GM23338 (cell line): Measurements from ENCODE around the gene ZEB2. TPM values are rescaled to one million over a fixed set of nuclear protein-coding genes. Genes with fewer than 3 reads are reported as not detected.

Source experiments
- ATAC-seq: fragments of 200-7000 bp; cut with Tn5 transposase; 3 replicates; pipeline ENCODE4 v1.9.1; 2020
- DNase-seq: peaks from one replicate; pipeline ENCODE4 v3.0.0-alpha.2; 2015; ENCODE audit warnings: low spot score
- H2AFZ ChIP-seq: fragments of 200-600 bp; sonication (generic); 2 replicates; pipeline ENCODE4 v1.8.0; 2016; ENCODE audit warnings: antibody characterized with exemption, mild to moderate bottlenecking, moderate library complexity
- H3F3A ChIP-seq: fragments of 200-600 bp; sonication (generic); replicated peaks from 2 replicates; pipeline ENCODE4 v1.8.0; 2017; ENCODE audit warnings: antibody characterized with exemption, mixed run types, low read depth
- H3K27ac ChIP-seq: fragments of 200-600 bp; sonication (generic); 2 replicates; pipeline ENCODE4 v1.6.1; 2016; ENCODE audit warnings: low read depth
- H3K27me3 ChIP-seq: fragments of 200-600 bp; sonication (generic); 2 replicates; pipeline ENCODE4 v1.8.0; 2016; ENCODE audit warnings: mild to moderate bottlenecking, mixed run types, moderate library complexity; ENCODE audit not compliant: insufficient read depth
- H3K36me3 ChIP-seq: fragments of 200-600 bp; sonication (generic); 2 replicates; pipeline ENCODE4 v1.8.0; 2016; ENCODE audit warnings: mild to moderate bottlenecking; ENCODE audit not compliant: insufficient read depth
- H3K4me1 ChIP-seq: fragments of 200-600 bp; sonication (generic); 2 replicates; pipeline ENCODE4 v1.8.0; 2016; ENCODE audit warnings: mild to moderate bottlenecking, moderate library complexity; ENCODE audit not compliant: insufficient read depth
- H3K4me2 ChIP-seq: fragments of 200-600 bp; sonication (generic); 2 replicates; pipeline ENCODE4 v1.7.1; 2017; ENCODE audit warnings: mixed run types
- H3K4me3 ChIP-seq: fragments of 200-600 bp; sonication (generic); 2 replicates; pipeline ENCODE4 v1.6.1; 2016; ENCODE audit warnings: mixed run types
- H3K79me2 ChIP-seq: fragments of 200-600 bp; sonication (generic); replicated peaks from 2 replicates; pipeline ENCODE4 v1.8.0; 2017; ENCODE audit warnings: mild to moderate bottlenecking; ENCODE audit not compliant: insufficient read depth
- H3K9me2 ChIP-seq: fragments of 200-600 bp; sonication (generic); 2 replicates; pipeline ENCODE4 v1.8.0; 2017; ENCODE audit not compliant: insufficient read depth
- H4K20me1 ChIP-seq: fragments of 200-600 bp; sonication (generic); replicated peaks from 2 replicates; pipeline ENCODE4 v1.8.0; 2017; ENCODE audit warnings: mild to moderate bottlenecking; ENCODE audit not compliant: insufficient read depth
- H3K27ac Mint-ChIP-seq: 2 replicates; pipeline ENCODE4 v1.8.0; 2020; ENCODE audit warnings: inconsistent platforms, mild to moderate bottlenecking, moderate library complexity, mixed read lengths
- H3K27me3 Mint-ChIP-seq: 3 replicates; pipeline ENCODE4 v1.8.0; 2022; ENCODE audit warnings: low read depth, mild to moderate bottlenecking, moderate library complexity, mixed read lengths, inconsistent platforms; ENCODE audit not compliant: insufficient read depth, poor library complexity
- H3K36me3 Mint-ChIP-seq: 3 replicates; pipeline ENCODE4 v1.8.0; 2021; ENCODE audit warnings: low read depth, mild to moderate bottlenecking, inconsistent platforms, moderate library complexity, mixed read lengths
- H3K4me1 Mint-ChIP-seq: 3 replicates; pipeline ENCODE4 v1.8.0; 2020; ENCODE audit warnings: mild to moderate bottlenecking, inconsistent platforms, mixed read lengths
- H3K4me3 Mint-ChIP-seq: 3 replicates; pipeline ENCODE4 v1.8.0; 2021; ENCODE audit warnings: moderate library complexity, mild to moderate bottlenecking, inconsistent platforms, mixed read lengths
- H3K9me3 Mint-ChIP-seq: 3 replicates; pipeline ENCODE4 v1.8.0; 2020; ENCODE audit warnings: moderate library complexity, mild to moderate bottlenecking, inconsistent platforms, mixed read lengths
- CREB1 ChIP-seq: fragments of 250-450 bp; sonication (Bioruptor Pico); IDR thresholded peaks from 2 replicates; pipeline ENCODE4 v1.5.0; 2020; ENCODE audit warnings: low read depth, mild to moderate bottlenecking, moderate library complexity
- EZH2 ChIP-seq: fragments of 200-600 bp; sonication (generic); IDR thresholded peaks from one replicate; pipeline ENCODE4 v1.8.0; 2017; ENCODE audit warnings: antibody characterized with exemption, mild to moderate bottlenecking, low read depth; ENCODE audit not compliant: unreplicated experiment
- EZH2phosphoT487 ChIP-seq: fragments of 200-600 bp; sonication (generic); IDR thresholded peaks from one replicate; pipeline ENCODE4 v1.8.1; 2018; ENCODE audit warnings: antibody characterized with exemption; ENCODE audit not compliant: unreplicated experiment
- JUNB ChIP-seq: IDR thresholded peaks from one replicate; pipeline ENCODE4 v1.6.1; 2016; ENCODE audit warnings: antibody characterized with exemption; ENCODE audit not compliant: unreplicated experiment
- NANOG ChIP-seq: IDR thresholded peaks from 2 replicates; pipeline ENCODE4 v1.6.1; 2016; ENCODE audit warnings: antibody characterized with exemption, borderline replicate concordance
- POLR2AphosphoS5 ChIP-seq: IDR thresholded peaks from 2 replicates; pipeline ENCODE4 v1.6.1; 2016; ENCODE audit warnings: antibody characterized with exemption, low read depth
- STAT1 ChIP-seq: IDR thresholded peaks from one replicate; pipeline ENCODE4 v1.6.1; 2016; ENCODE audit warnings: antibody characterized with exemption; ENCODE audit not compliant: unreplicated experiment
- ZNF114 ChIP-seq: fragments of 250-450 bp; sonication (Bioruptor Pico); IDR thresholded peaks from 2 replicates; pipeline ENCODE4 v1.5.0; 2020; ENCODE audit warnings: mild to moderate bottlenecking, moderate library complexity
- ZNF331 ChIP-seq: fragments of 250-450 bp; sonication (Bioruptor Pico); IDR thresholded peaks from 2 replicates; pipeline ENCODE4 v1.5.0; 2020; ENCODE audit warnings: low read depth, mild to moderate bottlenecking, moderate library complexity
- polyA plus RNA-seq: library from polyadenylated mRNA; unstranded; fragments of >200 nt; fragmentation: Nextera tagmentation; extraction: Ambion mirVana; gene quantifications from 2 replicates; pipeline ENCODE4 v1.2.1, GENCODE V29; 2016
- total RNA-seq: library from RNA; depleted of rRNA; stranded (reverse); fragments of >200 nt; shearing (Covaris generic); gene quantifications from 2 replicates; pipeline ENCODE4 v1.2.3, GENCODE V29; 2014
- TF ChIP-seq, protein P1 (sequence below): IDR thresholded peaks from 2 replicates; pipeline ENCODE4 v1.6.1; 2016; ENCODE audit warnings: antibody characterized with exemption
- TF ChIP-seq, protein P2 (sequence below), 2 experiments: fragments of 200-600 bp in 1 of 2; sonication (generic) in 1 of 2; conservative IDR thresholded peaks; 2 replicates each; pipeline versions ENCODE4 v1.5.1 to v1.6.1; 2016 to 2017; ENCODE audit warnings: antibody characterized with exemption in 2 of 2, low read depth in 2 of 2, mild to moderate bottlenecking in 2 of 2, moderate library complexity in 1 of 2
- TF ChIP-seq, protein P3 (sequence below): fragments of 250-450 bp; sonication (Bioruptor Pico); IDR thresholded peaks from 2 replicates; pipeline ENCODE4 v1.5.0; 2020; ENCODE audit warnings: mild to moderate bottlenecking, moderate library complexity
- TF ChIP-seq, protein P4 (sequence below): IDR thresholded peaks from one replicate; pipeline ENCODE4 v1.6.1; 2018; ENCODE audit warnings: antibody characterized with exemption; ENCODE audit not compliant: unreplicated experiment

The ZEB2 gene
- total and polyA plus RNA-seq, 2 experiments from 2014 or later: 0.45 TPM; not detected in 1

DNA sequence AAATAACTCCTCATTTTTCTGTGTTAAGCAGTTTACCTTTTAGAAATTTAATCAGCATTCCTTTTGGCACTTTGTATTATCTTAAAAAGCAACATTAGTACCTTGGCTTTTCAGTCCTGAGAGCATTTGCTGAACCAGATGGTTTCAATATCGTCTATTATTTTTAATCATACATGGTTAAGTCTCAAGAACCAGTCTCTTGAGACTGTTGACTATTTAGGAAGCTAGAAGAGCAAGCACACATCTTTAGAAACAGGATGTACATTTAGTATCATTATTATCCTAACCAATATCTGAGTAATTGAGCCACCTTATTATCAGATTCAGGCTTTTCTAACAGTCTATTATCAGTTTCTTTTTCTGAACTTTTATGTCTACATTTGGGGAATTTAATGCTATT is 28.2 kb upstream of the ZEB2 start:
- Histone ChIP-seq H3K27ac (no peak overlapping the region), H3K27me3 (no peaks in the 10 kb centered on the region), H3F3A (no peaks in the 10 kb centered on the region), H3K4me1 (peaks cover 6% of the 10 kb centered on the region; the same call in 1 of the 2 replicates), H2AFZ (no peak overlapping the region), H4K20me1 (no peaks in the 10 kb centered on the region), H3K4me3 (no peak overlapping the region), H3K9me2 (no peaks in the 10 kb centered on the region), H3K36me3 (no peaks in the 10 kb centered on the region), H3K79me2 (no peaks in the 10 kb centered on the region), H3K4me2 (no peak overlapping the region)
- Mint-ChIP-seq H3K4me1 (peaks cover 5% of the 10 kb centered on the region; the same call in 2 of the 3 replicates), H3K9me3 (peaks cover 2% of the 10 kb centered on the region; the same call in 1 of the 3 replicates), H3K4me3 (no peak overlapping the region), H3K27ac (no peak overlapping the region; the same call in 1 of the 2 replicates), H3K27me3 (peaks cover 3% of the 10 kb centered on the region), H3K36me3 (no peaks in the 10 kb centered on the region)
- TF ChIP-seq, protein P1, sequence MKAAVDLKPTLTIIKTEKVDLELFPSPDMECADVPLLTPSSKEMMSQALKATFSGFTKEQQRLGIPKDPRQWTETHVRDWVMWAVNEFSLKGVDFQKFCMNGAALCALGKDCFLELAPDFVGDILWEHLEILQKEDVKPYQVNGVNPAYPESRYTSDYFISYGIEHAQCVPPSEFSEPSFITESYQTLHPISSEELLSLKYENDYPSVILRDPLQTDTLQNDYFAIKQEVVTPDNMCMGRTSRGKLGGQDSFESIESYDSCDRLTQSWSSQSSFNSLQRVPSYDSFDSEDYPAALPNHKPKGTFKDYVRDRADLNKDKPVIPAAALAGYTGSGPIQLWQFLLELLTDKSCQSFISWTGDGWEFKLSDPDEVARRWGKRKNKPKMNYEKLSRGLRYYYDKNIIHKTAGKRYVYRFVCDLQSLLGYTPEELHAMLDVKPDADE: no peak
- TF ChIP-seq CREB1 (CRISPR knock-in tag) (no peak), POLR2AphosphoS5 (no peak), NANOG (no peak), EZH2phosphoT487 (no peak), ZNF331 (no peak), STAT1 (no peak), EZH2 (no peak), JUNB (no peak), ZNF114 (no peak)
- TF ChIP-seq, protein P2, sequence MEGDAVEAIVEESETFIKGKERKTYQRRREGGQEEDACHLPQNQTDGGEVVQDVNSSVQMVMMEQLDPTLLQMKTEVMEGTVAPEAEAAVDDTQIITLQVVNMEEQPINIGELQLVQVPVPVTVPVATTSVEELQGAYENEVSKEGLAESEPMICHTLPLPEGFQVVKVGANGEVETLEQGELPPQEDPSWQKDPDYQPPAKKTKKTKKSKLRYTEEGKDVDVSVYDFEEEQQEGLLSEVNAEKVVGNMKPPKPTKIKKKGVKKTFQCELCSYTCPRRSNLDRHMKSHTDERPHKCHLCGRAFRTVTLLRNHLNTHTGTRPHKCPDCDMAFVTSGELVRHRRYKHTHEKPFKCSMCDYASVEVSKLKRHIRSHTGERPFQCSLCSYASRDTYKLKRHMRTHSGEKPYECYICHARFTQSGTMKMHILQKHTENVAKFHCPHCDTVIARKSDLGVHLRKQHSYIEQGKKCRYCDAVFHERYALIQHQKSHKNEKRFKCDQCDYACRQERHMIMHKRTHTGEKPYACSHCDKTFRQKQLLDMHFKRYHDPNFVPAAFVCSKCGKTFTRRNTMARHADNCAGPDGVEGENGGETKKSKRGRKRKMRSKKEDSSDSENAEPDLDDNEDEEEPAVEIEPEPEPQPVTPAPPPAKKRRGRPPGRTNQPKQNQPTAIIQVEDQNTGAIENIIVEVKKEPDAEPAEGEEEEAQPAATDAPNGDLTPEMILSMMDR (conservative IDR thresholded peaks at IDR 0.05; ENCODE audit: low read depth in 2 of 2): no peak
- TF ChIP-seq, protein P3, sequence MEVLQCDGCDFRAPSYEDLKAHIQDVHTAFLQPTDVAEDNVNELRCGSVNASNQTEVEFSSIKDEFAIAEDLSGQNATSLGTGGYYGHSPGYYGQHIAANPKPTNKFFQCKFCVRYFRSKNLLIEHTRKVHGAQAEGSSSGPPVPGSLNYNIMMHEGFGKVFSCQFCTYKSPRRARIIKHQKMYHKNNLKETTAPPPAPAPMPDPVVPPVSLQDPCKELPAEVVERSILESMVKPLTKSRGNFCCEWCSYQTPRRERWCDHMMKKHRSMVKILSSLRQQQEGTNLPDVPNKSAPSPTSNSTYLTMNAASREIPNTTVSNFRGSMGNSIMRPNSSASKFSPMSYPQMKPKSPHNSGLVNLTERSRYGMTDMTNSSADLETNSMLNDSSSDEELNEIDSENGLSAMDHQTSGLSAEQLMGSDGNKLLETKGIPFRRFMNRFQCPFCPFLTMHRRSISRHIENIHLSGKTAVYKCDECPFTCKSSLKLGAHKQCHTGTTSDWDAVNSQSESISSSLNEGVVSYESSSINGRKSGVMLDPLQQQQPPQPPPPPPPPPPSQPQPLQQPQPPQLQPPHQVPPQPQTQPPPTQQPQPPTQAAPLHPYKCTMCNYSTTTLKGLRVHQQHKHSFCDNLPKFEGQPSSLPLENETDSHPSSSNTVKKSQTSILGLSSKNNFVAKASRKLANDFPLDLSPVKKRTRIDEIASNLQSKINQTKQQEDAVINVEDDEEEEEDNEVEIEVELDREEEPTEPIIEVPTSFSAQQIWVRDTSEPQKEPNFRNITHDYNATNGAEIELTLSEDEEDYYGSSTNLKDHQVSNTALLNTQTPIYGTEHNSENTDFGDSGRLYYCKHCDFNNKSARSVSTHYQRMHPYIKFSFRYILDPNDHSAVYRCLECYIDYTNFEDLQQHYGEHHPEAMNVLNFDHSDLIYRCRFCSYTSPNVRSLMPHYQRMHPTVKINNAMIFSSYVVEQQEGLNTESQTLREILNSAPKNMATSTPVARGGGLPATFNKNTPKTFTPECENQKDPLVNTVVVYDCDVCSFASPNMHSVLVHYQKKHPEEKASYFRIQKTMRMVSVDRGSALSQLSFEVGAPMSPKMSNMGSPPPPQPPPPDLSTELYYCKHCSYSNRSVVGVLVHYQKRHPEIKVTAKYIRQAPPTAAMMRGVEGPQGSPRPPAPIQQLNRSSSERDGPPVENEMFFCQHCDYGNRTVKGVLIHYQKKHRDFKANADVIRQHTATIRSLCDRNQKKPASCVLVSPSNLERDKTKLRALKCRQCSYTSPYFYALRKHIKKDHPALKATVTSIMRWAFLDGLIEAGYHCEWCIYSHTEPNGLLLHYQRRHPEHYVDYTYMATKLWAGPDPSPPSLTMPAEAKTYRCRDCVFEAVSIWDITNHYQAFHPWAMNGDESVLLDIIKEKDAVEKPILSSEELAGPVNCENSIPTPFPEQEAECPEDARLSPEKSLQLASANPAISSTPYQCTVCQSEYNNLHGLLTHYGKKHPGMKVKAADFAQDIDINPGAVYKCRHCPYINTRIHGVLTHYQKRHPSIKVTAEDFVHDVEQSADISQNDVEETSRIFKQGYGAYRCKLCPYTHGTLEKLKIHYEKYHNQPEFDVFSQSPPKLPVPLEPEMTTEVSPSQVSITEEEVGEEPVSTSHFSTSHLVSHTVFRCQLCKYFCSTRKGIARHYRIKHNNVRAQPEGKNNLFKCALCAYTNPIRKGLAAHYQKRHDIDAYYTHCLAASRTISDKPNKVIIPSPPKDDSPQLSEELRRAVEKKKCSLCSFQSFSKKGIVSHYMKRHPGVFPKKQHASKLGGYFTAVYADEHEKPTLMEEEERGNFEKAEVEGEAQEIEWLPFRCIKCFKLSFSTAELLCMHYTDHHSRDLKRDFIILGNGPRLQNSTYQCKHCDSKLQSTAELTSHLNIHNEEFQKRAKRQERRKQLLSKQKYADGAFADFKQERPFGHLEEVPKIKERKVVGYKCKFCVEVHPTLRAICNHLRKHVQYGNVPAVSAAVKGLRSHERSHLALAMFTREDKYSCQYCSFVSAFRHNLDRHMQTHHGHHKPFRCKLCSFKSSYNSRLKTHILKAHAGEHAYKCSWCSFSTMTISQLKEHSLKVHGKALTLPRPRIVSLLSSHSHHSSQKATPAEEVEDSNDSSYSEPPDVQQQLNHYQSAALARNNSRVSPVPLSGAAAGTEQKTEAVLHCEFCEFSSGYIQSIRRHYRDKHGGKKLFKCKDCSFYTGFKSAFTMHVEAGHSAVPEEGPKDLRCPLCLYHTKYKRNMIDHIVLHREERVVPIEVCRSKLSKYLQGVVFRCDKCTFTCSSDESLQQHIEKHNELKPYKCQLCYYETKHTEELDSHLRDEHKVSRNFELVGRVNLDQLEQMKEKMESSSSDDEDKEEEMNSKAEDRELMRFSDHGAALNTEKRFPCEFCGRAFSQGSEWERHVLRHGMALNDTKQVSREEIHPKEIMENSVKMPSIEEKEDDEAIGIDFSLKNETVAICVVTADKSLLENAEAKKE (CRISPR knock-in tag): no peak
- TF ChIP-seq, protein P4, sequence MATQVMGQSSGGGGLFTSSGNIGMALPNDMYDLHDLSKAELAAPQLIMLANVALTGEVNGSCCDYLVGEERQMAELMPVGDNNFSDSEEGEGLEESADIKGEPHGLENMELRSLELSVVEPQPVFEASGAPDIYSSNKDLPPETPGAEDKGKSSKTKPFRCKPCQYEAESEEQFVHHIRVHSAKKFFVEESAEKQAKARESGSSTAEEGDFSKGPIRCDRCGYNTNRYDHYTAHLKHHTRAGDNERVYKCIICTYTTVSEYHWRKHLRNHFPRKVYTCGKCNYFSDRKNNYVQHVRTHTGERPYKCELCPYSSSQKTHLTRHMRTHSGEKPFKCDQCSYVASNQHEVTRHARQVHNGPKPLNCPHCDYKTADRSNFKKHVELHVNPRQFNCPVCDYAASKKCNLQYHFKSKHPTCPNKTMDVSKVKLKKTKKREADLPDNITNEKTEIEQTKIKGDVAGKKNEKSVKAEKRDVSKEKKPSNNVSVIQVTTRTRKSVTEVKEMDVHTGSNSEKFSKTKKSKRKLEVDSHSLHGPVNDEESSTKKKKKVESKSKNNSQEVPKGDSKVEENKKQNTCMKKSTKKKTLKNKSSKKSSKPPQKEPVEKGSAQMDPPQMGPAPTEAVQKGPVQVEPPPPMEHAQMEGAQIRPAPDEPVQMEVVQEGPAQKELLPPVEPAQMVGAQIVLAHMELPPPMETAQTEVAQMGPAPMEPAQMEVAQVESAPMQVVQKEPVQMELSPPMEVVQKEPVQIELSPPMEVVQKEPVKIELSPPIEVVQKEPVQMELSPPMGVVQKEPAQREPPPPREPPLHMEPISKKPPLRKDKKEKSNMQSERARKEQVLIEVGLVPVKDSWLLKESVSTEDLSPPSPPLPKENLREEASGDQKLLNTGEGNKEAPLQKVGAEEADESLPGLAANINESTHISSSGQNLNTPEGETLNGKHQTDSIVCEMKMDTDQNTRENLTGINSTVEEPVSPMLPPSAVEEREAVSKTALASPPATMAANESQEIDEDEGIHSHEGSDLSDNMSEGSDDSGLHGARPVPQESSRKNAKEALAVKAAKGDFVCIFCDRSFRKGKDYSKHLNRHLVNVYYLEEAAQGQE: no peak
- DNase-seq (no peak), ATAC-seq (no peak)
